Smooth muscle cell (in vitro differentiated cells): Measurements from ENCODE around the gene DENND4A. TPM values are rescaled to one million over a fixed set of nuclear protein-coding genes. Genes with fewer than 3 reads are reported as not detected.

Experiments
- DNase-seq: peaks from one replicate; lab custom pipeline; 2025; ENCODE audit not compliant: unreplicated experiment; lab: John Stamatoyannopoulos, UW
- H2AFZ ChIP-seq: fragments of 200-600 bp; sonication (generic); 2 replicates; pipeline ENCODE4 v1.6.0; 2016; ENCODE audit warnings: antibody characterized with exemption, low read depth, mild to moderate bottlenecking
- H3F3A ChIP-seq: fragments of 200-600 bp; sonication (generic); 2 replicates; pipeline ENCODE4 v1.6.0; 2017; ENCODE audit warnings: antibody characterized with exemption, low read depth
- H3K27ac ChIP-seq: fragments of 200-600 bp; sonication (generic); 2 replicates; pipeline ENCODE4 v1.5.1; 2016; ENCODE audit warnings: low read depth, mild to moderate bottlenecking
- H3K27me3 ChIP-seq: fragments of 200-600 bp; sonication (generic); 2 replicates; pipeline ENCODE4 v1.6.1; 2016; ENCODE audit warnings: low read depth, mild to moderate bottlenecking
- H3K36me3 ChIP-seq: fragments of 200-600 bp; sonication (generic); 2 replicates; pipeline ENCODE4 v1.5.1; 2016; ENCODE audit warnings: low read depth
- H3K4me1 ChIP-seq: fragments of 200-600 bp; sonication (generic); 2 replicates; pipeline ENCODE4 v1.5.1; 2016; ENCODE audit warnings: low read depth
- H3K4me2 ChIP-seq: fragments of 200-600 bp; sonication (generic); 2 replicates; pipeline ENCODE4 v1.6.0; 2016; ENCODE audit warnings: mild to moderate bottlenecking
- H3K4me3 ChIP-seq: fragments of 200-600 bp; sonication (generic); 2 replicates; pipeline ENCODE4 v1.5.1; 2016; ENCODE audit warnings: mild to moderate bottlenecking
- H3K79me2 ChIP-seq: fragments of 200-600 bp; sonication (generic); 2 replicates; pipeline ENCODE4 v1.6.0; 2016; ENCODE audit warnings: low read depth, mild to moderate bottlenecking
- H3K9ac ChIP-seq: fragments of 200-600 bp; sonication (generic); 2 replicates; pipeline ENCODE4 v1.6.0; 2016; ENCODE audit warnings: low read depth
- H3K9me3 ChIP-seq: fragments of 200-600 bp; sonication (generic); replicated peaks from 2 replicates; pipeline ENCODE4 v1.5.1; 2016; ENCODE audit warnings: low read depth
- H4K20me1 ChIP-seq: fragments of 200-600 bp; sonication (generic); 2 replicates; pipeline ENCODE4 v1.6.0; 2016; ENCODE audit warnings: low read depth
- CTCF ChIP-seq: fragments of 200-600 bp; sonication (generic); IDR thresholded peaks from 2 replicates; pipeline ENCODE4 v1.5.1; 2017; ENCODE audit warnings: borderline replicate concordance, mild to moderate bottlenecking, antibody characterized with exemption; ENCODE audit not compliant: insufficient read depth, poor library complexity, severe bottlenecking
- WGBS: methylation state at CpG from one replicate; pipeline ENCODE4 v1.1.7; 2016; ENCODE audit warnings: low lambda C conversion rate; 5-methylcytosine and 5-hydroxymethylcytosine counted together
- polyA plus RNA-seq: library from polyadenylated mRNA; unstranded; fragments of >200 nt; fragmentation: Nextera tagmentation; extraction: Ambion mirVana; gene quantifications from 2 replicates; pipeline ENCODE4 v1.2.1, GENCODE V29; 2016
- total RNA-seq: library from RNA; depleted of rRNA; stranded (reverse); fragments of >200 nt; gene quantifications from 2 replicates; pipeline ENCODE4 v1.2.3, GENCODE V29; 2014

DENND4A gene
- total and polyA plus RNA-seq, 2 experiments from 2014 or later: 3.4 to 16.5 TPM

DNA sequence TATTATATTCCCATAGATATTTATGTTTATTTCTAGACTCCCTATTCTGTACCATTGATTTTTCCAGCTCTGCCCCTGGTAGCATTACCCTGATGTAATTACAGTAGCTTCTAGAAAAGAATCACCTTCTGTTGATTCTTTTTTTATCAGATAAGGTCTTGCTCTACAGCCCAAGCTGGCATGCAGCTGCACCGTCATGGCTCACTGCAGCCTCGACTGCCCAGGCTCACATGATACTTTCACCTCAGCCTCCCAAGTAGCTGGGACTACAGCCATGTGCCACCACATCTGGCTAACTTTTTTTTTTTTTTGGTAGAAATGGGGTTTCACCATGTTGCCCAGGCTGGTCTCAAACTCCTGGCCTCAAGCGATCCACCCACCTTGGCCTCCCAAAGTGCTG, 128.6 kb downstream of the DENND4A start:
- Histone ChIP-seq H3K4me3 (no peak overlapping the region), H3K27me3 (no peaks in the 10 kb centered on the region), H3F3A (no peaks in the 10 kb centered on the region), H3K9me3 (no peaks in the 10 kb centered on the region), H3K4me2 (no peak overlapping the region), H3K79me2 (no peaks in the 10 kb centered on the region), H2AFZ (no peak overlapping the region), H3K4me1 (no peaks in the 10 kb centered on the region), H3K27ac (no peak overlapping the region), H3K9ac (no peak overlapping the region), H3K36me3 (no peaks in the 10 kb centered on the region), H4K20me1 (no peaks in the 10 kb centered on the region)
- DNase-seq: no peak
- TF ChIP-seq CTCF: no peak
- WGBS: 93% methylated on average over 3 of the region's 3 CpGs

DNA sequence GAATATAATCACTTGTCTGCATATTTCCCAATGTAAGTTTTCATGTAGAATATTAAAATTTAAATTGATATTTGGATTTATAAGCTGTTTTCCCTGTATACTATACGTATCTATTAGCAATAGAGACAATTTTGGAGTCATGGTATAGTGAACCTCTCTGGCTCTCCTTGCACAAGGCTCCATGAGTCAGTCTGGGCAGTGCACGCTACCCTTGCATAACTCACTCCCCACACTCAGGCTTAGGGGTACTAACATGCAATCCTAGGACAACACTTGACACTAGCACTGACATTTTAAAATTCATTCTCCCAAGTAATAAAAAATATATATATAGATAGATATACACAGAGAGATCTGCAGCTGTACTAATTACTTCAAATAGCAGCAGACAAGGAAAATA, 131.2 kb downstream of the DENND4A start:
- no peak overlapping the region for H2AFZ ChIP-seq
- no peak for TF ChIP-seq CTCF
- H3K27ac ChIP-seq: no peak overlapping the region
- H3K4me1 ChIP-seq: no peaks in the 10 kb centered on the region
- H3K27me3 ChIP-seq: no peaks in the 10 kb centered on the region
- no peaks in the 10 kb centered on the region for H3K9me3 ChIP-seq
- WGBS: 79% methylated on average over 2 of the region's 2 CpGs
- H3K4me2 ChIP-seq: no peak overlapping the region
- DNase-seq: no peak
- H3K9ac ChIP-seq: no peak overlapping the region
- H3K4me3 ChIP-seq: no peak overlapping the region
- no peaks in the 10 kb centered on the region for H3K36me3 ChIP-seq
- H3F3A ChIP-seq: no peaks in the 10 kb centered on the region
- no peaks in the 10 kb centered on the region for H3K79me2 ChIP-seq
- H4K20me1 ChIP-seq: no peaks in the 10 kb centered on the region

DNA sequence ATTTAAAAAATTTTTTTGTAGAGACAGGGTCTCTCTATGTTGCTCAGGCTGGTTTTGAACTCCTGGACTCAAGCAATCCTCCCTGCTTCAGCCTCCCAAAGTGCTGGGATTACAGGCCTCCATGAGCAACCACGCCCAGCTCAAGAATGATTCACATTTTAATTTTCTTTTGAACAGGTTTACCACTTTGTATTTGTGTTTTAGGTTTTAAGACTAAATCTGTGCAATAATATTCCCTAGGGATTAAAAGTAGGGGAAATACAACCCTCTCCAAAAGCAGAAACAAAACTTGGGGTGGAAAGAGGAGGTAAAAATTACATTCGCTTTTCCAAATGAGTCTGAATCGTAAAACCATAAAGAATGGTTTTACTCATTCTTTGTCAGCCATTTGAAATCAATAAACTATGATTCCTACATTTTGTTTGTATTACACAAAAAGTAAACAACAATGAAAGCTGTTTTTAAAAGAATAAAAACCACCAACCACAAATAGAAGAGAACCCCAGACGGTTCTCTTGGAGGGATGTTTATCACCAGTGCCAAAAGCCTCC, 132.5 kb downstream of the DENND4A start:
- no peaks in the 10 kb centered on the region for H3F3A ChIP-seq
- no peak overlapping the region for H3K4me2 ChIP-seq
- no peaks in the 10 kb centered on the region for H3K4me1 ChIP-seq
- no peaks in the 10 kb centered on the region for H4K20me1 ChIP-seq
- no peak for TF ChIP-seq CTCF
- WGBS: 95% methylated on average over 4 of the region's 4 CpGs
- H3K79me2 ChIP-seq: no peaks in the 10 kb centered on the region
- H3K9me3 ChIP-seq: no peaks in the 10 kb centered on the region
- H2AFZ ChIP-seq: no peak overlapping the region
- H3K9ac ChIP-seq: no peak overlapping the region
- no peaks in the 10 kb centered on the region for H3K27me3 ChIP-seq
- no peak overlapping the region for H3K4me3 ChIP-seq
- no peak overlapping the region for H3K27ac ChIP-seq
- no peak for DNase-seq
- no peaks in the 10 kb centered on the region for H3K36me3 ChIP-seq

DNA sequence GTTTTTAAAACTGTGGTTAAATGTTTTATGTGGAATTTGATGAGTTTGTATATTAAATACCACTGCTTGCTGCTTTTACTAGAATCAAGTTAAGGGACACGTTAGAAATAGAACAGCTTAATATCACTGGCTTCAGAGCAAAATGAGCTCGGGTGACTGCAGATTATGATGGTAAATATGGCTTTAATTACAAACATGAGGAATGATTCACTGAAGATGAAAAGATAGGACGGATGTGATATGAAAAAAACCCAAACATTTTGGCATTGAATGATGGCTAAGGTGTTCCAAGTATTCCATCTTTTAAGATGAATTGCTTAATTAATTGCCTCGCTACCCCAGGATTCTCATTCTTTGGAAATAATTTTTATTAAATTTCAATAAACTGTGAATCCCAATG, 136.6 kb downstream of the DENND4A start:
- Histone ChIP-seq H3F3A (no peaks in the 10 kb centered on the region), H3K4me2 (no peak overlapping the region), H2AFZ (no peak overlapping the region), H3K27me3 (no peaks in the 10 kb centered on the region), H3K4me1 (no peaks in the 10 kb centered on the region), H4K20me1 (no peaks in the 10 kb centered on the region), H3K36me3 (no peaks in the 10 kb centered on the region), H3K9me3 (no peaks in the 10 kb centered on the region), H3K79me2 (no peaks in the 10 kb centered on the region), H3K27ac (no peak overlapping the region), H3K9ac (no peak overlapping the region), H3K4me3 (no peak overlapping the region)
- 95% methylated on average over 4 of the region's 4 CpGs for WGBS
- no peak for TF ChIP-seq CTCF
- no peak for DNase-seq
